Activated T-cell treated with anti-CD3 and anti-CD28 coated beads for 48 hours (primary cell): ENCODE data around the gene REST.
"Not testable (repeated sequence)": the region's sequence is repeated elsewhere in the genome, so short reads cannot be mapped to it uniquely, and the experiment has no call there.

Experiments
- DNase-seq: peaks from one replicate; pipeline ENCODE4 v3.0.0-alpha.2; 2020; ENCODE audit warnings: low read depth

The REST gene

GRCh38 chr4:56908206-56909085 is 746 bp downstream of the REST start:
- peak; percentile 70 for DNase-seq

DNA sequence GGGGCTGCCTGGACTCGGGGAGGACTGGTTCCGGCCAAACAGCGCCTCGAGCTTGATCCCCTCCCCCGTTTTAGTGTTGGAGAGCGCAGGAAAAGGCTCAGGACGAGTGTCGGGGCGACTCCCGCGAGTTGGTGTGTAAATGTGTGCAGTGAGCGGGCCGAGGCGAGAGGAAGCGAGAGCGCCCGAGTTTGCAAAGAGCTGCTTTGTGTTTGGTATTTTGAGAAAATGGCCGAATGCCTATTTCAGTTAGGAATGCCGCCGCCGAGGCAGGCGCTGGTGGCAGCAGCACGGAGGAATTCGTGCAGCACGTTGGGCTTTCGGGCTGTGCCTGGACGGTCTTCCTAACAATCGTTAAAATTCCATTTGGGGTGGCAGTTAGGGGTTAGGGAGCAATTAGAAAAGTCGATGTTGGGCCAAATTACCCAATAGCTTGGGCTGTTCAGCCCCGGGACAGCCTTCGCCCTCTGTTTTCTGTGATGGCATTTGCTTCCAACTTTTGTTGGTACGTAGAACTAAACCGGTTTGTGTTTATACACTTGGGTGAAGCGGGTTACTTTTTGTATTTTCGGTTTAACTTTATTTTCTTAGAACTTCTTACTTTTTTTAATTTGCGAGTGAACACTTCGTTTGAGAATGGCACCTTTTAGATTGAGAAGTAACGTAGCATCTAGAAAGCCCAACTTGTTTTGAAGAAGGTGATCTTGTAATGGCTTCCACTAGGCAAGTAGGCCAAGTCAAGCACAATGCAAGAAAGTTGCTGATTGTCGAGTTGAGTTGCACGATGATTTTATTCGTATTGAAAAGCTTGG is 1.6 kb downstream of the REST start:
- DNase-seq, result no peak

GRCh38 chr4:56910172-56910967 is 2.7 kb downstream of the REST start:
- no peak for DNase-seq

DNA sequence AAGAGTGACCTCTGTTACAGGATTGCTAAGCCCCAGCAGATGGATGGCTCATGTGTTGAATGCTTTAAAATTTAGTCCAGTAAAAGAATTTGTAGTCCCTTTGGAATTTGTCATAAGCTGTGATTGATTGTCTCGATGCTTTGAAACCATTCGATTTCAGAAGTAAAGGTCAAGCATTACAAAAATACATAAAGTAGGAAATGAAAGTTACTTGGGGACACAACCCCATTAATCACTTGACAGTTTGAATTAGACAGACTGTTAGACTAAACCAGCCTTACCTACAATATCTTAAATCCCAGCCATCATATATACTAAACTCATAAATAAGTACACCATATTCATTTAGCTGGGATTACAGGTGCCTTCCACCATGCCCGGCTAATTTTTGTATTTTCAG is 6.6 kb downstream of the REST start:
- no peak for DNase-seq

- not testable (repeated sequence) for DNase-seq
Observed at GRCh38 chr4:56914977-56915376, 7.3 kb downstream of the REST start.

GRCh38 chr4:56927196-56927595 is 19.5 kb downstream of the REST start:
- DNase-seq, result no peak

DNA sequence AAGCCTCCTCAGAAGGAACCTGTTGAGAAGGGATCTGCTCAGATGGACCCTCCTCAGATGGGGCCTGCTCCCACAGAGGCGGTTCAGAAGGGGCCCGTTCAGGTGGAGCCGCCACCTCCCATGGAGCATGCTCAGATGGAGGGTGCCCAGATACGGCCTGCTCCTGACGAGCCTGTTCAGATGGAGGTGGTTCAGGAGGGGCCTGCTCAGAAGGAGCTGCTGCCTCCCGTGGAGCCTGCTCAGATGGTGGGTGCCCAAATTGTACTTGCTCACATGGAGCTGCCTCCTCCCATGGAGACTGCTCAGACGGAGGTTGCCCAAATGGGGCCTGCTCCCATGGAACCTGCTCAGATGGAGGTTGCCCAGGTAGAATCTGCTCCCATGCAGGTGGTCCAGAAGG is 22.9 kb downstream of the REST start:
- DNase-seq, result no peak

GRCh38 chr4:56931924-56932323 is 24.2 kb downstream of the REST start:
- no peak for DNase-seq

DNA sequence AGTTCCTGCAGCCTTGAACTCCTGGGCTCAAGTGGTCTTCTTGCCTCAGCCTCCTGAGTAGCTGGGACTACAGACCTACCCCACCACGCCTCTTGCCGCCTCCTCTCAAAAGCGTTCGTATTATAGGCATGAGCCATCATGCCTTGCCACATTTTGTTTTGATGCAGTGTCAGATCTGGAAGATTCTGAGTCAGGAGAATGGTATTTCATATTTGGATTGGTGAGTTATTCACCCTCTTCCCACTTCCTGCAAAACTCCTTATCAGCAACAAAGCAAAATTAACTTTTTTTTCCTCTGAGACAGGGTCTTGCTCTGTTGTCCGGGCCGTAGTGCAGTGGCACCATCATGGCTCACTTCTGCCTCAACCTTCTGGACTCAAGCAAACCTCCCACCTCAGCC is 29.6 kb downstream of the REST start:
- no peak for DNase-seq

DNA sequence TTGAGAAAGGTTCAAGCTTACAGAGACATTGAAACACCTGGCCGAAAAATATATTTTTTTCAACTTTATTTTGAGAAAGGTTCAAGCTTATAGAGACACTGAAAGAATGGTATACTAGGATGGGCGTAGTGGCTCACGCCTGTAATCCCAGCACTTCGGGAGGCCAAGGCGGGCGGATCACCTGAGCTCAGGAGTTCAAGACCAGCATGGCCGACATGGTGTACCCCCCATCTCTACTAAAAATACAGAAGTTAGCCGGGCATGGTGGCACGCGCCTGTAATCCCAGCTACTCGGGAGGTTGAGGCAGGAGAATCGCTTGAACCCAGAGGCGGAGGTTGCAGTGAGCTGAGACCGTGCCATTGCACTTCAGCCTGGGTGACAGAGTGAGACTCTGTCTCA is 32.1 kb downstream of the REST start:
- not testable (repeated sequence) for DNase-seq

DNA sequence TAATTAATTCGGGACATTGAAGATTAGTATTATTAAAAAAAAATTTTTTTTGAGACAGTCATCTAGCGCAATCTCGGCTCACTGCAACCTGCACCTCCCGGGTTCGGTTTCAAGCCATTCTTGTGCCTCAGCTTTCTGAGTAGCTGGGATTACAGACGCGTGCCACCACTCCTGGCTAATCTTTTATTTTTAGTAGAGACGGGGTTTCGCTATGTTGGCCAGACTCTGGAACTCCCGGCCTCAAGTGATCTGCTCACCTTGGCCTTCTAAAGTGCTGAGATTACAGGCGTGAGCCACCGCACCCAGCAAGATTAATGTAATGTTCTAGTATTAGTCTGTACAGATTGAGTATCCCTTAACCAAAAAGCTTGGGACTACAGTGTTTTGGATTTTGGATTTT is 32.7 kb downstream of the REST start:
- DNase-seq, result no peak

DNA sequence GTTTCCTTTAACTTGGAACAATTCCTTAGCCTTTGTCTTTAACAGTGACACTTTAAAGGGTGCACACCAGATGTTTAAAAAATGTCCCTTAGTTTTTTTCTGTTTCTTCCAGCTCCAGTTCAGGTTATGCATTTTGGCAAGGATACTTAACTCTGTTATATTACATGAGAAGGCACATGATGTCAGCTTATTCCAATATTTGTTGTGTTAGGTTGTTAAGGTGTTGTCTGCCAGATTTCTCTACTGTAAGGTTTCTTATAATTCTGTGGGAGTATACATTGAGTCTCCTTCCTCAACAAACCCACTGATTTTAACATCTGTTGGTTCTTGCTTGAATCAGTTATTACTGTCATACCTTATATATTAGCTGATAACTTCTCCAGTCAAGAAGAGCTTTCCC is 33.3 kb downstream of the REST start:
- DNase-seq, result no peak

DNA sequence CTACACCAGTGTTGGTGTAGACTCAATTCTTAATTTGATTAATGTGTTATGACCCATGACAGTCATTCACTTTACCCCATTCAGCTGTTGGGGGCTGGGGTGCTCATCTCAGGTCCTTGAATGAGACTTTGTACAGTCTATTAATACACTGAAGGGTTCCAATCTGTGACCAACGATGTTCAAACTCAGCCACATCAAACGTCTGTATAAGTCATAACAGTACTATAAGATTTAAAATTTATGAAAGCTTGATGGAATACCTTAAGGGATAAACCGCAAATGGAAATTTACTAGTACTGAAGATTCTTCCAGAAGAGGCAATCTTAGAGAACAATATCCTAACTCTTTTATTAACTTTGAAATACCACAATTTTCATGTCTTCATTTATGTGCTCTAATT is 33.7 kb downstream of the REST start:
- no peak for DNase-seq

DNA sequence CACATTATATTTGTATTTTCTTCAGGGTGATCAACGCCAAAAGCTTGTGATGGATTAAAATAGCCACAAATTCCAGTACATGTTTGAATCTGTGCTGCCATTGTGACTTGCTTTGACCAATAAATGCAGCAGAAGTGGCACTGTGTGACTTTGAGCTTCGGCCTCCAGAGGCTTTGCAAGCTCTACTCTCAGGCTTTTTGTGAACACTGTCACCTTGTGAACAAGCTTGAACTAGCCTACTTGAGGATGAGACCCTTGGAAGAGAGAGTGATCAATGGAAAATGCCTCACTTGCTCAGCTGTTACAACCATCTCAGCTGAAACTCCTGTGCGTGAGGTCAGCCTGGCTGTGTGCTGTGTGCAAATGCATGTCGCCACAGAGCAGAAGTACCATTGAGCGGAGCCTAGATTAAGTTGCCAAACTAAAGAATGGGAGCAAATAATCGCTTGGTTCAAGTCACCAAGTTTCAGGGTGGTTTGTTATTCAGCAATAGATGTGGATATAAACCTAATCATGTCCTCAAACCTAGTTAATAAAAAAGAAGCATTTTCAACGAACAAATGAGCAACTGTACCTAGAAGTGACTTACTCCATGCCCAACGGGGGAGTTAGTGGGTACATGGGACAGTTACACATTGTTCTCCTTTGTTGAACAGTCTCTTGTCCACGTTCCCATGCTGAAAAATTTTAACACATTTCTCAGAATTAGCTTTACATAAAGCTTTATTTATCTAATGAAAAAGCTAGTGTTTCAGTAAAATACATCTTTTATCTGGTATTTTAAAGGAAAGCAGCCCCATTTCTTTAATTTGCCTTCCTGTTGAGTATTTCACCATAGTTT is 46.2 kb downstream of the REST start:
- DNase-seq, result no peak

- DNase-seq, result no peak
Observed at GRCh38 chr4:56958111-56958517, 50.4 kb downstream of the REST start.

- no peak for DNase-seq
Observed at GRCh38 chr4:56959100-56959499, 51.4 kb downstream of the REST start.

GRCh38 chr4:56961107-56961500 is 53.4 kb downstream of the REST start:
- DNase-seq, result no peak

DNA sequence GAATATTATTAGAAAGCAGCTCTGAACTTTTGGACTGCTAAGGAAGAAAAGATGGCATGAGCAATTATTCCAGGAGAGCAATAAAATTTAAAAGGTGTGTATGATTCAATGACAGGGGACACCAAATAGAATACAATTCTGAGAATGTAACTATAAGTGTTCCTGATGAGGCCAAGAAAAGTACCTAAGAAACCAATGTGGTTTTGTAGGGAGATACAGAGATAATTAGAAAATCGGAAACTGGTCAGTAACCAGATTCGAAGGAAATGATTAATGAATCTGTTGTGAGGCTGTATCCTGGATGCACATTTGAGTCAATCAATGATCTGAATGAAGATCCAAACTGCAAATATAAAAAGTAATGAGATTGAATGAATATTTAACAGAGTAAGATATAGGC is 63.7 kb downstream of the REST start:
- DNase-seq, result no peak

DNA sequence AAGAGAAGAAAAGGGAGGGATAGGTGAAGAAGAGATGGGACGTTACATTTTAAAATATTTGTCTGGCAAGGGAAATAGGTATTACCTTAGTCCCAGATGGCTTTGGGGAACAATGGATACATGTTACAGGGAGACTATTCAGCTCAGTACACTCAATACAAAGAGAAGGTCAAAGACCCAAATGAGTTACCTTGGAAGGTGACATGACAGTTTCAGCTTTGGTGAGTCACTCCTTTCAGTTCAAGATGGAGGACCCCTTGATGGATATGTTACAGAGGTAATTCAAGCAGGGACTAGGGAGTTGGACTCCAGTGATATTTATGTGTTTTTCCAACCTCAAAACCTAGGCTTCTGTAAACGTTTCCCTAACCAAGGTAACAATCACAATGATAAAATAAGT is 64.7 kb downstream of the REST start:
- DNase-seq, result no peak

- no peak for DNase-seq
Observed at GRCh38 chr4:56972809-56973208, 65.1 kb downstream of the REST start.

- no peak for DNase-seq
Observed at GRCh38 chr4:56973336-56973735, 65.6 kb downstream of the REST start.
